Activated T-helper 1 cell treated with anti-CD3 and anti-CD28 coated beads, Interleukin-12 subunit alpha, Interleukin-12 subunit beta, Interleukin-2, Interleukin-4 antibody, amounts not matched to agents 30 ng/mL and 10 ng/mL and 1 ng/mL, durations not matched to agents 14 hours and 24 hours and 36 hours (primary cell): Measurements from ENCODE around the gene TLCD1. TPM values are rescaled to one million over a fixed set of nuclear protein-coding genes. Genes with fewer than 3 reads are reported as not detected.

ENCODE experiments used
- DNase-seq: peaks from one replicate; pipeline ENCODE4 v3.0.0; 2021; ENCODE audit warnings: low spot score
- H3K27ac Mint-ChIP-seq: one replicate; pipeline ENCODE4 v1.8.0; 2021; ENCODE audit warnings: mild to moderate bottlenecking, mixed read lengths
- H3K27me3 Mint-ChIP-seq: one replicate; pipeline ENCODE4 v1.8.0; 2022; ENCODE audit warnings: mild to moderate bottlenecking, moderate library complexity, mixed read lengths; ENCODE audit not compliant: insufficient read depth
- H3K36me3 Mint-ChIP-seq: one replicate; pipeline ENCODE4 v1.8.0; 2021; ENCODE audit warnings: low read depth, mixed read lengths
- H3K4me1 Mint-ChIP-seq: one replicate; pipeline ENCODE4 v1.8.0; 2021; ENCODE audit warnings: low read depth, mixed read lengths
- H3K4me3 Mint-ChIP-seq: one replicate; pipeline ENCODE4 v1.8.0; 2021; ENCODE audit warnings: mild to moderate bottlenecking, moderate library complexity, mixed read lengths
- H3K9me3 Mint-ChIP-seq: one replicate; pipeline ENCODE4 v1.8.0; 2021; ENCODE audit warnings: mixed read lengths
- intact Hi-C: fragments of 100-400 bp; cut with micrococcal nuclease; formaldehyde crosslinking; loops from one replicate; pipeline ENCODE4 v1.15.1; 2024
- total RNA-seq: library from RNA; stranded (reverse); gene quantifications from 2 replicates; pipeline ENCODE4 v1.2.3, GENCODE V29; 2022

Gene TLCD1
- total RNA-seq, 1 donor from 2014 or later: 9.5 TPM

- Mint-ChIP-seq H3K4me3 (no peak overlapping the region), H3K9me3 (no peaks in the 10 kb centered on the region), H3K36me3 (peaks cover 45% of the 10 kb centered on the region), H3K4me1 (no peaks in the 10 kb centered on the region), H3K27ac (no peak overlapping the region), H3K27me3 (no peaks in the 10 kb centered on the region)
- intact Hi-C loops: no loop called here
- no peak for DNase-seq
Observed at GRCh38 chr17:28700830-28701492, 25.1 kb downstream of the TLCD1 start.

- DNase-seq: no peak
- H3K4me1 Mint-ChIP-seq: no peaks in the 10 kb centered on the region
- no peak overlapping the region for H3K4me3 Mint-ChIP-seq
- intact Hi-C loops: no loop called here
- H3K27ac Mint-ChIP-seq: no peak overlapping the region
- no peaks in the 10 kb centered on the region for H3K27me3 Mint-ChIP-seq
- H3K36me3 Mint-ChIP-seq: peaks cover 44% of the 10 kb centered on the region
- no peaks in the 10 kb centered on the region for H3K9me3 Mint-ChIP-seq
Observed at GRCh38 chr17:28700278-28700677, 25.8 kb downstream of the TLCD1 start.

- H3K9me3 Mint-ChIP-seq: no peaks in the 10 kb centered on the region
- H3K27me3 Mint-ChIP-seq: no peaks in the 10 kb centered on the region
- intact Hi-C loops: no loop called here
- DNase-seq: no peak
- no peak overlapping the region for H3K4me3 Mint-ChIP-seq
- H3K27ac Mint-ChIP-seq: no peak overlapping the region
- H3K36me3 Mint-ChIP-seq: peaks cover 50% of the 10 kb centered on the region
- H3K4me1 Mint-ChIP-seq: no peaks in the 10 kb centered on the region
Observed at GRCh38 chr17:28698253-28698941, 27.6 kb downstream of the TLCD1 start.

- no peaks in the 10 kb centered on the region for H3K9me3 Mint-ChIP-seq
- no peak overlapping the region for H3K4me3 Mint-ChIP-seq
- no peak for DNase-seq
- intact Hi-C loops: no loop called here
- peaks cover 47% of the 10 kb centered on the region for H3K36me3 Mint-ChIP-seq
- H3K4me1 Mint-ChIP-seq: no peaks in the 10 kb centered on the region
- peak overlapping the region; percentile 12 for H3K27ac Mint-ChIP-seq
- H3K27me3 Mint-ChIP-seq: no peaks in the 10 kb centered on the region
Observed at GRCh38 chr17:28693869-28694268, 32.2 kb downstream of the TLCD1 start.

GRCh38 chr17:28689011-28689410, 37.0 kb downstream of the TLCD1 start:
- no peaks in the 10 kb centered on the region for H3K9me3 Mint-ChIP-seq
- H3K36me3 Mint-ChIP-seq: peaks cover 65% of the 10 kb centered on the region
- H3K4me1 Mint-ChIP-seq: no peaks in the 10 kb centered on the region
- no peak overlapping the region for H3K27ac Mint-ChIP-seq
- no peaks in the 10 kb centered on the region for H3K27me3 Mint-ChIP-seq
- no peak overlapping the region for H3K4me3 Mint-ChIP-seq
- no peak for DNase-seq
- intact Hi-C loops: no loop called here

GRCh38 chr17:28688481-28688880, 37.6 kb downstream of the TLCD1 start:
- H3K4me1 Mint-ChIP-seq: no peaks in the 10 kb centered on the region
- no peak overlapping the region for H3K27ac Mint-ChIP-seq
- no peak overlapping the region for H3K4me3 Mint-ChIP-seq
- H3K27me3 Mint-ChIP-seq: no peaks in the 10 kb centered on the region
- no peaks in the 10 kb centered on the region for H3K9me3 Mint-ChIP-seq
- intact Hi-C loops: no loop called here
- no peak for DNase-seq
- peaks cover 63% of the 10 kb centered on the region for H3K36me3 Mint-ChIP-seq

- H3K4me1 Mint-ChIP-seq: no peaks in the 10 kb centered on the region
- H3K27ac Mint-ChIP-seq: no peak overlapping the region
- peaks cover 71% of the 10 kb centered on the region for H3K36me3 Mint-ChIP-seq
- DNase-seq: no peak
- H3K27me3 Mint-ChIP-seq: no peaks in the 10 kb centered on the region
- H3K9me3 Mint-ChIP-seq: no peaks in the 10 kb centered on the region
- intact Hi-C loops: no loop called here
- H3K4me3 Mint-ChIP-seq: no peak overlapping the region
Observed at GRCh38 chr17:28686296-28686695, 39.7 kb downstream of the TLCD1 start.

- no peaks in the 10 kb centered on the region for H3K9me3 Mint-ChIP-seq
- H3K36me3 Mint-ChIP-seq: peaks cover 68% of the 10 kb centered on the region
- no peak for DNase-seq
- no peak overlapping the region for H3K4me3 Mint-ChIP-seq
- H3K27me3 Mint-ChIP-seq: no peaks in the 10 kb centered on the region
- no peaks in the 10 kb centered on the region for H3K4me1 Mint-ChIP-seq
- intact Hi-C loops: no loop called here
- H3K27ac Mint-ChIP-seq: no peak overlapping the region
Observed at GRCh38 chr17:28685366-28685765, 40.7 kb downstream of the TLCD1 start.

GRCh38 chr17:28684963-28685362, 41.1 kb downstream of the TLCD1 start:
- H3K36me3 Mint-ChIP-seq: peaks cover 65% of the 10 kb centered on the region

GRCh38 chr17:28682655-28683054, 43.4 kb downstream of the TLCD1 start:
- H3K4me3 Mint-ChIP-seq: no peak overlapping the region

More at GRCh38 chr17:28684963-28685362, 41.1 kb downstream of the TLCD1 start:
- Mint-ChIP-seq H3K4me3 (no peak overlapping the region), H3K27ac (no peak overlapping the region), H3K9me3 (no peaks in the 10 kb centered on the region), H3K27me3 (no peaks in the 10 kb centered on the region), H3K4me1 (no peaks in the 10 kb centered on the region)
- DNase-seq: no peak
- intact Hi-C loops: no loop called here

GRCh38 chr17:28675980-28676379, 50.1 kb downstream of the TLCD1 start:
- intact Hi-C loops: no loop called here

More at GRCh38 chr17:28682655-28683054, 43.4 kb downstream of the TLCD1 start:
- Mint-ChIP-seq H3K4me1 (no peaks in the 10 kb centered on the region), H3K36me3 (peaks cover 55% of the 10 kb centered on the region), H3K27ac (no peak overlapping the region), H3K27me3 (no peaks in the 10 kb centered on the region), H3K9me3 (no peaks in the 10 kb centered on the region)
- intact Hi-C loops: no loop called here
- no peak for DNase-seq

GRCh38 chr17:28675490-28675889, 50.5 kb downstream of the TLCD1 start:
- peaks cover 59% of the 10 kb centered on the region for H3K36me3 Mint-ChIP-seq
- no peaks in the 10 kb centered on the region for H3K9me3 Mint-ChIP-seq
- no peak overlapping the region for H3K4me3 Mint-ChIP-seq
- no peak for DNase-seq
- H3K4me1 Mint-ChIP-seq: peaks cover under 1% of the 10 kb centered on the region
- no peaks in the 10 kb centered on the region for H3K27me3 Mint-ChIP-seq
- intact Hi-C loops: no loop called here
- no peak overlapping the region for H3K27ac Mint-ChIP-seq

More at GRCh38 chr17:28675980-28676379, 50.1 kb downstream of the TLCD1 start:
- H3K9me3 Mint-ChIP-seq: no peaks in the 10 kb centered on the region
- no peaks in the 10 kb centered on the region for H3K4me1 Mint-ChIP-seq
- no peak for DNase-seq
- H3K27me3 Mint-ChIP-seq: no peaks in the 10 kb centered on the region
- no peak overlapping the region for H3K27ac Mint-ChIP-seq
- H3K4me3 Mint-ChIP-seq: no peak overlapping the region
- peaks cover 56% of the 10 kb centered on the region for H3K36me3 Mint-ChIP-seq
